ENCODE measurements around the gene OSBPL9. TPM values are rescaled to one million over a fixed set of nuclear protein-coding genes. Genes with fewer than 3 reads are reported as not detected.

OSBPL9 gene
- total and polyA plus RNA-seq, 2 experiments from 2014 or later, result 71.0 to 288 TPM

GRCh38 chr1:51650198-51650597, 33.3 kb downstream of the OSBPL9 start:
- H3K27me3 ChIP-seq, result no peaks in the 10 kb centered on the region
- peaks cover 59% of the 10 kb centered on the region for H3K79me2 ChIP-seq
- H3K4me1 ChIP-seq (ENCODE audit: insufficient read depth), result peaks cover 5% of the 10 kb centered on the region
- peak overlapping the region; percentile 59 for H3K27ac ChIP-seq
- H4K20me1 ChIP-seq (ENCODE audit: insufficient read depth, poor library complexity, severe bottlenecking), result no peaks in the 10 kb centered on the region
- no peak overlapping the region for H3K4me2 ChIP-seq
- H2AFZ ChIP-seq, result no peak overlapping the region
- no peaks in the 10 kb centered on the region for H3K36me3 ChIP-seq (replicated peaks; ENCODE audit: insufficient read depth, low read depth)
- no peak for DNase-seq (ENCODE audit: low spot score)
- H3K9me3 ChIP-seq (ENCODE audit: low read depth), result no peaks in the 10 kb centered on the region
- TF ChIP-seq EZH2 (IDR thresholded peaks at IDR 0.05; ENCODE audit: borderline replicate concordance) (no peak), CTCF (IDR thresholded peaks at IDR 0.05; ENCODE audit: poor library complexity) (no peak), EZH2phosphoT487 (IDR thresholded peaks at IDR 0.05; ENCODE audit: low read depth, severe bottlenecking, unreplicated experiment) (no peak)
- no peaks in the 10 kb centered on the region for H3K9me2 ChIP-seq (replicated peaks; ENCODE audit: insufficient read depth)
- no peak overlapping the region for H3K4me3 ChIP-seq
- WGBS (ENCODE audit: low lambda C conversion rate, missing lambda C conversion rate), result 90% methylated on average over 1 of the region's 1 CpG

GRCh38 chr1:51651552-51651942, 34.7 kb downstream of the OSBPL9 start:
- no peaks in the 10 kb centered on the region for H3K27me3 ChIP-seq
- H4K20me1 ChIP-seq (ENCODE audit: insufficient read depth, poor library complexity, severe bottlenecking), result no peaks in the 10 kb centered on the region
- no peaks in the 10 kb centered on the region for H3K36me3 ChIP-seq (replicated peaks; ENCODE audit: insufficient read depth, low read depth)
- peaks cover 47% of the 10 kb centered on the region for H3K79me2 ChIP-seq
- H3K4me1 ChIP-seq (ENCODE audit: insufficient read depth), result peaks cover 5% of the 10 kb centered on the region
- H2AFZ ChIP-seq, result no peak overlapping the region
- H3K9me3 ChIP-seq (ENCODE audit: low read depth), result no peaks in the 10 kb centered on the region
- H3K27ac ChIP-seq, result no peak overlapping the region
- no peaks in the 10 kb centered on the region for H3K9me2 ChIP-seq (replicated peaks; ENCODE audit: insufficient read depth)
- no peak for DNase-seq (ENCODE audit: low spot score)
- WGBS (ENCODE audit: low lambda C conversion rate, missing lambda C conversion rate), result 96% methylated on average over 3 of the region's 3 CpGs
- no peak for TF ChIP-seq EZH2 (IDR thresholded peaks at IDR 0.05; ENCODE audit: borderline replicate concordance)
- TF ChIP-seq CTCF (IDR thresholded peaks at IDR 0.05; ENCODE audit: poor library complexity), result no peak
- TF ChIP-seq EZH2phosphoT487 (IDR thresholded peaks at IDR 0.05; ENCODE audit: low read depth, severe bottlenecking, unreplicated experiment), result no peak
- no peak overlapping the region for H3K4me2 ChIP-seq
- H3K4me3 ChIP-seq, result no peak overlapping the region

- no peaks in the 10 kb centered on the region for H3K27me3 ChIP-seq
- TF ChIP-seq EZH2 (IDR thresholded peaks at IDR 0.05; ENCODE audit: borderline replicate concordance) (no peak), EZH2phosphoT487 (IDR thresholded peaks at IDR 0.05; ENCODE audit: low read depth, severe bottlenecking, unreplicated experiment) (no peak), CTCF (IDR thresholded peaks at IDR 0.05; ENCODE audit: poor library complexity) (no peak)
- no peaks in the 10 kb centered on the region for H3K9me2 ChIP-seq (replicated peaks; ENCODE audit: insufficient read depth)
- peaks cover 46% of the 10 kb centered on the region for H3K79me2 ChIP-seq
- no peaks in the 10 kb centered on the region for H4K20me1 ChIP-seq (ENCODE audit: insufficient read depth, poor library complexity, severe bottlenecking)
- DNase-seq (ENCODE audit: low spot score), result no peak
- peaks cover 5% of the 10 kb centered on the region for H3K4me1 ChIP-seq (ENCODE audit: insufficient read depth)
- no peak overlapping the region for H3K4me3 ChIP-seq
- H2AFZ ChIP-seq, result no peak overlapping the region
- H3K27ac ChIP-seq, result no peak overlapping the region
- H3K9me3 ChIP-seq (ENCODE audit: low read depth), result no peaks in the 10 kb centered on the region
- no peaks in the 10 kb centered on the region for H3K36me3 ChIP-seq (replicated peaks; ENCODE audit: insufficient read depth, low read depth)
- no peak overlapping the region for H3K4me2 ChIP-seq
Observed at GRCh38 chr1:51652599-51652998, 35.7 kb downstream of the OSBPL9 start.

GRCh38 chr1:51653127-51653526, 36.2 kb downstream of the OSBPL9 start:
- Histone ChIP-seq H3K4me2 (no peak overlapping the region), H3K4me3 (no peak overlapping the region), H4K20me1 (ENCODE audit: insufficient read depth, poor library complexity, severe bottlenecking) (no peaks in the 10 kb centered on the region), H3K36me3 (replicated peaks; ENCODE audit: insufficient read depth, low read depth) (no peaks in the 10 kb centered on the region), H3K9me3 (ENCODE audit: low read depth) (no peaks in the 10 kb centered on the region), H3K27me3 (no peaks in the 10 kb centered on the region), H3K4me1 (ENCODE audit: insufficient read depth) (peaks cover 5% of the 10 kb centered on the region), H2AFZ (no peak overlapping the region), H3K79me2 (peaks cover 49% of the 10 kb centered on the region), H3K27ac (no peak overlapping the region), H3K9me2 (replicated peaks; ENCODE audit: insufficient read depth) (no peaks in the 10 kb centered on the region)
- TF ChIP-seq CTCF (IDR thresholded peaks at IDR 0.05; ENCODE audit: poor library complexity) (no peak), EZH2phosphoT487 (IDR thresholded peaks at IDR 0.05; ENCODE audit: low read depth, severe bottlenecking, unreplicated experiment) (no peak), EZH2 (IDR thresholded peaks at IDR 0.05; ENCODE audit: borderline replicate concordance) (no peak)
- no peak for DNase-seq (ENCODE audit: low spot score)
